DND-41 (cell line): ENCODE data around the gene TTC39B.

Experiments used
- CTCF ChIP-seq: IDR thresholded peaks from 2 replicates; pipeline ENCODE4 v1.5.1; 2012; ENCODE audit warnings: borderline replicate concordance, low read length, moderate library complexity, mild to moderate bottlenecking; ENCODE audit not compliant: poor library complexity, severe bottlenecking; ENCODE audit errors: extremely low read depth
- EZH2 ChIP-seq: IDR thresholded peaks from 3 replicates; pipeline ENCODE4 v1.6.1; 2012; ENCODE audit warnings: borderline replicate concordance, low read depth, mild to moderate bottlenecking, moderate library complexity, low read length, inconsistent platforms; ENCODE audit not compliant: severe bottlenecking

GRCh38 chr9:15332939-15333338, 25.9 kb upstream of the TTC39B start:
- TF ChIP-seq CTCF: no peak
- TF ChIP-seq EZH2: no peak
